Activated CD8-positive, alpha-beta T cell treated with anti-CD3 and anti-CD28 coated beads for 36 hours (primary cell): ENCODE results near the gene STK33. TPM values are rescaled to one million over a fixed set of nuclear protein-coding genes. Genes with fewer than 3 reads are reported as not detected.

ENCODE experiments used
- ATAC-seq: fragments of 200-7000 bp; cut with Tn5 transposase; one replicate; pipeline ENCODE4 v1.10.0; 2021; ENCODE audit warnings: mild to moderate bottlenecking, moderate library complexity
- CTCF ChIA-PET: fragments of 350-600 bp; sonication (Branson Sonifier 250); formaldehyde crosslinking; loops from one replicate; lab custom pipeline; 2021; ENCODE audit warnings: antibody characterized with exemption; lab: Charles Lee
- POLR2A ChIA-PET: fragments of 350-600 bp; sonication (Branson Sonifier 250); formaldehyde crosslinking; loops from one replicate; lab custom pipeline; 2021; ENCODE audit warnings: antibody characterized with exemption; lab: Charles Lee
- DNase-seq: peaks from one replicate; pipeline ENCODE4 v3.0.0-alpha.2; 2020
- H3K27ac Mint-ChIP-seq: one replicate; pipeline ENCODE4 v1.8.0; 2021; ENCODE audit warnings: mild to moderate bottlenecking, mixed read lengths
- H3K27me3 Mint-ChIP-seq: one replicate; pipeline ENCODE4 v1.8.0; 2021; ENCODE audit warnings: mixed read lengths
- H3K36me3 Mint-ChIP-seq: one replicate; pipeline ENCODE4 v1.8.0; 2021; ENCODE audit warnings: low read depth, mixed read lengths
- H3K4me1 Mint-ChIP-seq: one replicate; pipeline ENCODE4 v1.8.0; 2021; ENCODE audit warnings: low read depth, mixed read lengths
- H3K4me3 Mint-ChIP-seq: one replicate; pipeline ENCODE4 v1.8.0; 2021; ENCODE audit warnings: mild to moderate bottlenecking, moderate library complexity, mixed read lengths
- H3K9me3 Mint-ChIP-seq: one replicate; pipeline ENCODE4 v1.8.0; 2021; ENCODE audit warnings: mixed read lengths
- intact Hi-C: fragments of 100-400 bp; cut with micrococcal nuclease; formaldehyde crosslinking; loops from one replicate; pipeline ENCODE4 v1.10.0; 2022
- total RNA-seq, 2 experiments: library from RNA; stranded (reverse); gene quantifications; one replicate each; pipeline ENCODE4 v1.2.3, GENCODE V29; 2021
- TF ChIP-seq, protein P1 (sequence below): fragments of 200-600 bp; IDR thresholded peaks from one replicate; pipeline ENCODE4 v1.8.0; 2022; ENCODE audit warnings: antibody characterized with exemption, mild to moderate bottlenecking

The STK33 gene
- total RNA-seq, 2 experiments from 2014 or later = 1.3 to 3.6 TPM

DNA sequence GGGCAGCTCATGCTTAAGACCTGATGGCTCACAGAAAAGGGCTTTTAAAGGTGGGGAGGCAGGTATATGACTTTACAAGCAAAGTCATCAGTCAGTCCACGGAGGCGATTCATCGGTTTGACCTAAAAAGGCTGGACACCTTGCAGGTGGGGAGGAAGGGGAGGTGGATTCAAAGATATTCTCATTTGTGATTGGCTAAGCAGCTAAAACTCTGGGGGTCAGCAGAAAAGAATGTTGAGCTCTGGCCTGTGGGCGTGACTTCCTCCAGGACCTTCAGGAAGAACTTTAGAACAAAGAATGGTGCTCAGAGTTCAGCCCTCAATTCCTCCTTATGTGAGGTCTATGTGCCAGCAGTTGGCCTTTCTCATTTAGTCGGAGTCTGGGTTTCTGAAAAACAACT lies 252.0 kb downstream of the STK33 start:
- CTCF ChIA-PET = interaction anchor here (1.0 kb wide), 1 partner anchor 14 kb away, joined by 3 read pairs; no protein-coding TSS in a partner anchor
- Mint-ChIP-seq H3K4me3 (no peak overlapping the region), H3K27ac (no peak overlapping the region), H3K27me3 (peaks cover 1% of the 10 kb centered on the region), H3K36me3 (no peaks in the 10 kb centered on the region), H3K9me3 (no peaks in the 10 kb centered on the region), H3K4me1 (peaks cover 3% of the 10 kb centered on the region)
- DNase-seq (no peak), ATAC-seq (no peak)
- intact Hi-C loops = loop anchor here (10.0 kb wide), 1 partner anchor 223 kb away; no protein-coding TSS in a partner anchor
- TF ChIP-seq, protein P1, sequence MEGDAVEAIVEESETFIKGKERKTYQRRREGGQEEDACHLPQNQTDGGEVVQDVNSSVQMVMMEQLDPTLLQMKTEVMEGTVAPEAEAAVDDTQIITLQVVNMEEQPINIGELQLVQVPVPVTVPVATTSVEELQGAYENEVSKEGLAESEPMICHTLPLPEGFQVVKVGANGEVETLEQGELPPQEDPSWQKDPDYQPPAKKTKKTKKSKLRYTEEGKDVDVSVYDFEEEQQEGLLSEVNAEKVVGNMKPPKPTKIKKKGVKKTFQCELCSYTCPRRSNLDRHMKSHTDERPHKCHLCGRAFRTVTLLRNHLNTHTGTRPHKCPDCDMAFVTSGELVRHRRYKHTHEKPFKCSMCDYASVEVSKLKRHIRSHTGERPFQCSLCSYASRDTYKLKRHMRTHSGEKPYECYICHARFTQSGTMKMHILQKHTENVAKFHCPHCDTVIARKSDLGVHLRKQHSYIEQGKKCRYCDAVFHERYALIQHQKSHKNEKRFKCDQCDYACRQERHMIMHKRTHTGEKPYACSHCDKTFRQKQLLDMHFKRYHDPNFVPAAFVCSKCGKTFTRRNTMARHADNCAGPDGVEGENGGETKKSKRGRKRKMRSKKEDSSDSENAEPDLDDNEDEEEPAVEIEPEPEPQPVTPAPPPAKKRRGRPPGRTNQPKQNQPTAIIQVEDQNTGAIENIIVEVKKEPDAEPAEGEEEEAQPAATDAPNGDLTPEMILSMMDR = no peak
- POLR2A ChIA-PET = no interaction called here

Other genes with a start within 250 kb of the STK33 start
- 10 to 100 TPM; 24.7 to 28.4 TPM for gene TRIM66, start 88.4 kb upstream of the STK33 start, total RNA-seq
- 100 to 1,000 TPM; 959 to 987 TPM for gene RPL27A, start 88.6 kb upstream of the STK33 start, total RNA-seq